NCI-H128 (cell line): ENCODE results near the gene GPC6.

ENCODE experiments used
- DNase-seq: peaks from one replicate; lab custom pipeline; 2025; ENCODE audit not compliant: unreplicated experiment; lab: John Stamatoyannopoulos, UW

GPC6 gene

GRCh38 chr13:93496985-93497673 is 270.5 kb downstream of the GPC6 start:
- peak; percentile 22 for DNase-seq

- no peak for DNase-seq
Observed at GRCh38 chr13:93499991-93500390, 273.4 kb downstream of the GPC6 start.

GRCh38 chr13:93502071-93502470 is 275.5 kb downstream of the GPC6 start:
- no peak for DNase-seq

GRCh38 chr13:93502987-93503615 is 276.5 kb downstream of the GPC6 start:
- no peak for DNase-seq

GRCh38 chr13:93505104-93505952 is 278.7 kb downstream of the GPC6 start:
- no peak for DNase-seq

- no peak for DNase-seq
Observed at GRCh38 chr13:93511011-93511410, 284.4 kb downstream of the GPC6 start.

GRCh38 chr13:93515267-93515666 is 288.7 kb downstream of the GPC6 start:
- DNase-seq = no peak

GRCh38 chr13:93517658-93518057 is 291.1 kb downstream of the GPC6 start:
- DNase-seq = no peak

- DNase-seq = no peak
Observed at GRCh38 chr13:93521307-93521706, 294.7 kb downstream of the GPC6 start.

GRCh38 chr13:93522501-93522900 is 295.9 kb downstream of the GPC6 start:
- no peak for DNase-seq

- DNase-seq = no peak
Observed at GRCh38 chr13:93525087-93525486, 298.5 kb downstream of the GPC6 start.

- no peak for DNase-seq
Observed at GRCh38 chr13:93527748-93528297, 301.2 kb downstream of the GPC6 start.

GRCh38 chr13:93529961-93530360 is 303.4 kb downstream of the GPC6 start:
- DNase-seq = no peak

GRCh38 chr13:93534181-93534700 is 307.6 kb downstream of the GPC6 start:
- no peak for DNase-seq

GRCh38 chr13:93535251-93535650 is 308.6 kb downstream of the GPC6 start:
- DNase-seq = no peak

- DNase-seq = no peak
Observed at GRCh38 chr13:93539914-93540313, 313.3 kb downstream of the GPC6 start.

- no peak for DNase-seq
Observed at GRCh38 chr13:93547886-93548285, 321.3 kb downstream of the GPC6 start.

GRCh38 chr13:93549326-93550005 is 322.9 kb downstream of the GPC6 start:
- DNase-seq = no peak

- DNase-seq = no peak
Observed at GRCh38 chr13:93550236-93550635, 323.6 kb downstream of the GPC6 start.

GRCh38 chr13:93552596-93552995 is 326.0 kb downstream of the GPC6 start:
- no peak for DNase-seq

GRCh38 chr13:93554514-93554913 is 327.9 kb downstream of the GPC6 start:
- no peak for DNase-seq
